Neural cell (in vitro differentiated cells): ENCODE data around the gene XPO4. TPM values are rescaled to one million over a fixed set of nuclear protein-coding genes. Genes with fewer than 3 reads are reported as not detected.

Experiments
- H2AFZ ChIP-seq: fragments of 200-600, 300-800 bp; sonication (generic), shearing (Covaris generic); 2 replicates; pipeline ENCODE4 v1.6.0; 2014; ENCODE audit warnings: low read depth, mild to moderate bottlenecking, antibody characterized with exemption, low read length, moderate library complexity
- H3F3A ChIP-seq: fragments of 200-600 bp; shearing (Covaris generic); 2 replicates; pipeline ENCODE4 v1.6.1; 2016; ENCODE audit warnings: mild to moderate bottlenecking, moderate library complexity, mixed read lengths, antibody characterized with exemption, low read length; ENCODE audit not compliant: insufficient read depth, poor library complexity, severe bottlenecking
- H3K27ac ChIP-seq: fragments of 200-600, 300-800 bp; sonication (generic), shearing (Covaris generic); 2 replicates; pipeline ENCODE4 v1.5.1; 2014; ENCODE audit warnings: mild to moderate bottlenecking, low read length, moderate library complexity
- H3K27me3 ChIP-seq: fragments of 300-800, 200-600 bp; sonication (generic), shearing (Covaris generic); 2 replicates; pipeline ENCODE4 v1.6.0; 2014; ENCODE audit warnings: mild to moderate bottlenecking, low read depth, low read length, moderate library complexity; ENCODE audit not compliant: insufficient read depth
- H3K36me3 ChIP-seq: fragments of 300-800, 200-600 bp; sonication (generic), shearing (Covaris generic); 2 replicates; pipeline ENCODE4 v1.5.1; 2014; ENCODE audit warnings: mild to moderate bottlenecking, antibody characterized with exemption, low read length, moderate library complexity; ENCODE audit not compliant: insufficient read depth
- H3K4me2 ChIP-seq: fragments of 300-800, 200-600 bp; sonication (generic), shearing (Covaris generic); 2 replicates; pipeline ENCODE4 v1.6.0; 2014; ENCODE audit warnings: mild to moderate bottlenecking, low read length
- H3K4me3 ChIP-seq: fragments of 300-800, 200-600 bp; sonication (generic), shearing (Covaris generic); 2 replicates; pipeline ENCODE4 v1.5.1; 2014; ENCODE audit warnings: mild to moderate bottlenecking, low read length, moderate library complexity
- H3K79me2 ChIP-seq: fragments of 200-600 bp; shearing (Covaris generic); replicated peaks from 2 replicates; pipeline ENCODE4 v1.6.0; 2014; ENCODE audit warnings: mild to moderate bottlenecking, low read length, moderate library complexity; ENCODE audit not compliant: insufficient read depth
- H3K9ac ChIP-seq: fragments of 300-800, 200-600 bp; sonication (generic), shearing (Covaris generic); 2 replicates; pipeline ENCODE4 v1.6.1; 2016; ENCODE audit warnings: mild to moderate bottlenecking, low read length, mixed read lengths
- H3K9me2 ChIP-seq: fragments of 200-600 bp; shearing (Covaris generic); 2 replicates; pipeline ENCODE4 v1.6.1; 2016; ENCODE audit warnings: mild to moderate bottlenecking, low read length, mixed read lengths; ENCODE audit not compliant: insufficient read depth
- H3K9me3 ChIP-seq: fragments of 200-600, 300-800 bp; sonication (generic), shearing (Covaris generic); 2 replicates; pipeline ENCODE4 v1.6.1; 2016; ENCODE audit warnings: mild to moderate bottlenecking, mixed run types, low read length, moderate library complexity, mixed read lengths
- H4K20me1 ChIP-seq: fragments of 200-600 bp; shearing (Covaris generic); 2 replicates; pipeline ENCODE4 v1.6.1; 2016; ENCODE audit warnings: mild to moderate bottlenecking, mixed run types; ENCODE audit not compliant: insufficient read depth
- EP300 ChIP-seq: fragments of 450-650 bp; conservative IDR thresholded peaks from 2 replicates; pipeline ENCODE4 v1.6.1; 2014; ENCODE audit warnings: antibody characterized with exemption, mild to moderate bottlenecking, moderate library complexity; ENCODE audit not compliant: poor library complexity, severe bottlenecking
- EZH2 ChIP-seq: fragments of 200-600, 300-800 bp; shearing (Covaris generic), sonication (generic); IDR thresholded peaks from 2 replicates; pipeline ENCODE4 v1.6.1; 2014; ENCODE audit warnings: antibody characterized with exemption, low read length, borderline replicate concordance, mild to moderate bottlenecking; ENCODE audit not compliant: insufficient read depth, poor library complexity, severe bottlenecking
- MXI1 ChIP-seq: fragments of 450-650 bp; conservative IDR thresholded peaks from 2 replicates; pipeline ENCODE4 v1.6.1; 2014; ENCODE audit warnings: antibody characterized with exemption, mild to moderate bottlenecking; ENCODE audit not compliant: poor library complexity, severe bottlenecking
- POLR2AphosphoS5 ChIP-seq: IDR thresholded peaks from 2 replicates; pipeline ENCODE4 v1.6.1; 2012
- RAD21 ChIP-seq: fragments of 450-650 bp; conservative IDR thresholded peaks from 2 replicates; pipeline ENCODE4 v1.6.1; 2014; ENCODE audit warnings: antibody characterized with exemption, mild to moderate bottlenecking, moderate library complexity
- REST ChIP-seq: IDR thresholded peaks from 2 replicates; pipeline ENCODE4 v1.6.1; 2012; ENCODE audit warnings: borderline replicate concordance
- SMC3 ChIP-seq: fragments of 450-650 bp; conservative IDR thresholded peaks from 2 replicates; pipeline ENCODE4 v1.6.1; 2014; ENCODE audit warnings: antibody characterized with exemption, mild to moderate bottlenecking, moderate library complexity; ENCODE audit not compliant: poor library complexity
- TAF1 ChIP-seq: IDR thresholded peaks from 2 replicates; pipeline ENCODE4 v1.6.1; 2012; ENCODE audit warnings: low read depth
- polyA plus RNA-seq: library from polyadenylated mRNA; depleted of rRNA; stranded (reverse); fragments of >200 nt; gene quantifications from 2 replicates; pipeline ENCODE4 v1.2.3, GENCODE V29; 2014
- TF ChIP-seq, protein P1 (sequence below): fragments of 450-650 bp; IDR thresholded peaks from 2 replicates; pipeline ENCODE4 v1.5.1; 2014; ENCODE audit warnings: antibody characterized with exemption, mild to moderate bottlenecking, moderate library complexity; ENCODE audit not compliant: poor library complexity, severe bottlenecking

The XPO4 gene
- polyA plus RNA-seq, 1 donor from 2014 or later, result 13.0 TPM

DNA sequence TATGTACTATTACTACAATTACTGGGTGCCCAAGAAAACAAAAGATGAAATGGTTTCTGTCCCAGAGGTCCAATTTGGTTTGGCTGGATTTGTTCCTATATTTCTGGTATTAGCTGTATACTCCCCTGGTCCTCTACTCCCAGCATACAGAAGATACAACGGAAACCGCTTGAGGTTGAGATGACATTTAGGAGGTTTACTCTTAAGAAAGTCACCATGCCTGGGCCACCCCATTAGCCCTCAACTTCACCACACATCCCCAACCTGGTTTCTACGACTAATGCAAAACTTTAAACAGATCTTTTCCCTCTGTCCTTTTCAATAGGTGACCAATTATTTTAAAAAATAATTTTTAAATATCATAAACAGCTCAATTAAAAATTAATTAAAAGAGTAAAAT, 82.8 kb downstream of the XPO4 start:
- H3K4me3 ChIP-seq, result no peak overlapping the region
- no peak overlapping the region for H3K4me2 ChIP-seq
- no peaks in the 10 kb centered on the region for H3K36me3 ChIP-seq
- no peak overlapping the region for H2AFZ ChIP-seq
- no peaks in the 10 kb centered on the region for H3K27me3 ChIP-seq
- no peaks in the 10 kb centered on the region for H3K9me3 ChIP-seq
- H3K79me2 ChIP-seq, result no peaks in the 10 kb centered on the region
- no peaks in the 10 kb centered on the region for H3K9me2 ChIP-seq
- H3F3A ChIP-seq, result no peaks in the 10 kb centered on the region
- no peaks in the 10 kb centered on the region for H4K20me1 ChIP-seq
- no peak for TF ChIP-seq MXI1
- TF ChIP-seq POLR2AphosphoS5, result no peak
- no peak for TF ChIP-seq TAF1
- no peak for TF ChIP-seq RAD21
- TF ChIP-seq REST, result no peak
- TF ChIP-seq, protein P1, sequence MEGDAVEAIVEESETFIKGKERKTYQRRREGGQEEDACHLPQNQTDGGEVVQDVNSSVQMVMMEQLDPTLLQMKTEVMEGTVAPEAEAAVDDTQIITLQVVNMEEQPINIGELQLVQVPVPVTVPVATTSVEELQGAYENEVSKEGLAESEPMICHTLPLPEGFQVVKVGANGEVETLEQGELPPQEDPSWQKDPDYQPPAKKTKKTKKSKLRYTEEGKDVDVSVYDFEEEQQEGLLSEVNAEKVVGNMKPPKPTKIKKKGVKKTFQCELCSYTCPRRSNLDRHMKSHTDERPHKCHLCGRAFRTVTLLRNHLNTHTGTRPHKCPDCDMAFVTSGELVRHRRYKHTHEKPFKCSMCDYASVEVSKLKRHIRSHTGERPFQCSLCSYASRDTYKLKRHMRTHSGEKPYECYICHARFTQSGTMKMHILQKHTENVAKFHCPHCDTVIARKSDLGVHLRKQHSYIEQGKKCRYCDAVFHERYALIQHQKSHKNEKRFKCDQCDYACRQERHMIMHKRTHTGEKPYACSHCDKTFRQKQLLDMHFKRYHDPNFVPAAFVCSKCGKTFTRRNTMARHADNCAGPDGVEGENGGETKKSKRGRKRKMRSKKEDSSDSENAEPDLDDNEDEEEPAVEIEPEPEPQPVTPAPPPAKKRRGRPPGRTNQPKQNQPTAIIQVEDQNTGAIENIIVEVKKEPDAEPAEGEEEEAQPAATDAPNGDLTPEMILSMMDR, result no peak
- no peak for TF ChIP-seq SMC3
- no peak for TF ChIP-seq EP300
- no peak for TF ChIP-seq EZH2
- no peak overlapping the region for H3K9ac ChIP-seq
- no peak overlapping the region for H3K27ac ChIP-seq

GRCh38 chr13:20815464-20815863, 87.1 kb downstream of the XPO4 start:
- H3K9me3 ChIP-seq, result no peaks in the 10 kb centered on the region
- no peak overlapping the region for H3K9ac ChIP-seq
- H4K20me1 ChIP-seq, result no peaks in the 10 kb centered on the region
- H3K9me2 ChIP-seq, result no peaks in the 10 kb centered on the region
- H3K27ac ChIP-seq, result no peak overlapping the region
- no peaks in the 10 kb centered on the region for H3K36me3 ChIP-seq
- H2AFZ ChIP-seq, result no peak overlapping the region
- no peaks in the 10 kb centered on the region for H3K27me3 ChIP-seq
- TF ChIP-seq MXI1, result no peak
- H3K4me3 ChIP-seq, result no peak overlapping the region
- no peaks in the 10 kb centered on the region for H3K79me2 ChIP-seq
- no peaks in the 10 kb centered on the region for H3F3A ChIP-seq
- no peak overlapping the region for H3K4me2 ChIP-seq
